Ovary (tissue), 3 donors: Measurements from ENCODE around the gene TIMP3.

Source experiments
- CTCF ChIP-seq, 3 donors: fragments of 450-650 bp in 2 of 3; fragments of 200-600 bp in 1 of 3; IDR thresholded peaks; one replicate each; pipeline versions ENCODE4 v1.5.1 to v1.8.0; 2016 to 2022; ENCODE audit warnings: antibody characterized with exemption in 3 of 3, mild to moderate bottlenecking in 1 of 3
- POLR2A ChIP-seq: fragments of 450-650 bp; IDR thresholded peaks from one replicate; pipeline ENCODE4 v1.6.1; 2017; ENCODE audit warnings: antibody characterized with exemption, mild to moderate bottlenecking, moderate library complexity
- donor health status: DM: no; HTN: no; CAD: no.

DNA sequence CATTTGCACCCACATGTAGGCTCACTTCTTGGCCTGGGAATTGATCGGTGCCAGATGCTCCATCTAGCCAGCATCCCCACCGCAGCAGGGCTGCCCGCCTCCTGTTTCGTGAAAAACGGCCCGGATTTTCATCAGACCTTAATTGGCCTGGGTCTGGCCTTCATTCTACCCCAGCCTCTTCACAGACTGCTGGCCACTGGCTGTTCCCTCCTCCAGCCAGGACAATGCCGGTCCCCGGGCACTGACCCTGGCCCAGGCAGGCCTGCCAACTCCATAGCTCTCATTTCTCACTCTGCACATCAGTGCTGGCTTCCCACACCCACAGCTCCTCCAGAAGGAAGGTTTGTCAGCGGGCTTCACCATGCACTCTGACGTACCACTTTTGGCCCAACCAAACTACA is 27.9 kb downstream of the TIMP3 start:
- TF ChIP-seq POLR2A: no peak
- TF ChIP-seq CTCF (IDR thresholded peaks at IDR 0.05): no peak
